ENCODE results near the gene DDIT3.
"Not testable (repeated sequence)": the region's sequence is repeated elsewhere in the genome, so short reads cannot be mapped to it uniquely, and the experiment has no call there.

Gene DDIT3

DNA sequence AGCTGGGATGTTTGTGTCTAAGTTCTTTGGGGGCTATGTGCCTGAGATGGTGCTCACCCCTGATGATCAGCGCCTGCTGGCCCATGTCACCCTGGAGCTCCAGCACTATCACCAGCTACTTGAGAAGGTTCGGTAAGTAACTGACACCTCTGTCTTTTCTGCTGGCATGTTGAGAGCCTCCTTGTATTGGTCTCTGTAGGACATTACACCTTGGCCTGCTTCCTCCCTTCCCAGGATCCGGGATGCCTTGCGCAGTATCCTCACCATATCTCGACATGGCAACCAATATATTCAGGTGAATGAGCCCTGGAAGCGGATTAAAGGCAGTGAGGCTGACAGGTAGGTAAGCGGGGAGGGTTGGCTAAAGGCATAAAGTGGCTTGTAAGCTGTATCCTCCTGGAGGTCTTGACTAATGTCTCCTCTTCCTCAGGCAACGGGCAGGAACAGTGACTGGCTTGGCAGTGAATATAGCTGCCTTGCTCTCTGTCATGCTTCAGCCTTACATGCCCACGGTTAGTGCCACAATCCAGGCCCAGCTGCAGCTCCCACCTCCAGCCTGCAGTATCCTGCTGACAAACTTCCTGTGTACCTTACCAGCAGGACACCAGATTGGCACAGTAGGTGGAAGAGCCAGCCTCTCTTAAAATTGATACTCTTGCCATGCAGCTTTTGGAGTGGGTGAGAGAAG lies 5.5 kb downstream of the DDIT3 start:
- no peak for DNase-seq
- Histone ChIP-seq H3K4me3 (ENCODE audit: low read depth, low read length) (no peak overlapping the region), H3K27ac (no peak overlapping the region), H3K36me3 (replicated peaks) (peaks cover 76% of the 10 kb centered on the region), H3K27me3 (replicated peaks) (no peaks in the 10 kb centered on the region)
- TF ChIP-seq CTCF (IDR thresholded peaks at IDR 0.05; ENCODE audit: low read depth, low read length, missing control alignments) = no peak
- in situ Hi-C loops (cut with HindIII; ENCODE audit: low pct_ligation_motif_present, low sequenced_read_pairs) = no loop called here

DNA sequence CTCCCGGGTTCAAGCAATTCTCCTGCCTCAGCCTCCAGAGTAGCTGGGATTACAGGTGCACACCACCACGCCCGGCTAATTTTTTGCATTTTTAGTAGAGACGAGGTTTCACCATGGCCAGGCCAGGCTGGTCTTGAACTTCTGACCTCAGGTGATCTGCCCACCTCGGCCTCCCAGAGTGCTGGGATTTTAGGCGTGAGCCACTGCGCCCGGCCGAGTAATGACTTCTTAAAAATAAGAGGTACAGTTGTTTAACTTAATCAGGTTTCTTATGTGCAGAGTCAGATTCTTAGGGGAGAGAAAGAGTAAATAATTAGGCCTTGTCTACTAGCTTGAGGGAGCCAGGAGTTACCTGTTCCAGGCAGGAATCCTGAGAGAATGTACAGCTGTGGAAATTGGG lies 6.1 kb downstream of the DDIT3 start:
- H3K27ac ChIP-seq; DNase-seq; in situ Hi-C loops (cut with HindIII; ENCODE audit: low pct_ligation_motif_present, low sequenced_read_pairs); H3K27me3 ChIP-seq (replicated peaks); H3K4me3 ChIP-seq (ENCODE audit: low read depth, low read length): not testable (repeated sequence)
- H3K36me3 ChIP-seq (replicated peaks) = peaks cover 80% of the 10 kb centered on the region

DNA sequence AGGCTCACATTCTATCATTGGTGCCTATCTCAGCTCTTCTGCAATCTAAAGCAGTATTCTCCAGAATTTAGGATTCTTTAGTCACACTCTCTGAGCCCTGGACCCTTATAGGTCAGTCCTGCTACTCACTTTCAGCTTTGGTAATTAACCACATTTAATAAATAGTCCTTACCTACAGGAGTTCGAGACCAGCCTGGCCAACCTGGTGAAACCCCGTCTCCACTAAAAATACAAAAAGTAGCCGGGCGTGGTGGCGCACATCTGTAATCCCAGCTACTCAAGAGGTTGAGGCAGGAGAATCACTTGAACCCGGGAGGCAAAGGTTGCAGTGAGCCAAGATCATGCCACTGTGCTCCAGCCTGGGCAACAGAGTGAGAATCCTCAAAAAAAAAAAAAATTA lies 6.6 kb downstream of the DDIT3 start:
- H3K27ac ChIP-seq; in situ Hi-C loops (cut with HindIII; ENCODE audit: low pct_ligation_motif_present, low sequenced_read_pairs); H3K4me3 ChIP-seq (ENCODE audit: low read depth, low read length); DNase-seq; H3K27me3 ChIP-seq (replicated peaks): not testable (repeated sequence)
- H3K36me3 ChIP-seq (replicated peaks) = peaks cover 78% of the 10 kb centered on the region

DNA sequence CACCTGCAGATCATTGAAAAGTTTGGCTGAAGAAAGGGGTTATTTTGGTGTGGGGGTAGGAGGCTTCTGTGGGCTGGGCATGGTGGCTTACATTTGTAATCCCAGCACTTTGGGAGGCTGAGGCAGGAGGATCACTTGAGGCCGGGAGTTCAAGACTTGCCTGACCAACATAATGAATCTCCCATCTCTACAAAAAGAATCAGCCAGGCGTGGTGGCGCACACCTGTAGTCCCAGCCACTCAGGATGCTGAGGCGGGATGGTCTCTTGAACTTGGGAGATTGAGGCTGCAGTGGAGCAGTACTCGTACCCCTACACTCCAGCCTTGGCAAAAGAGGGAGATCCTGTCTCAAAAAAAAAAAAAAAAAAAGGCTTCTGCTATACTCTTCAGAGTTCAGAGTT lies 7.0 kb downstream of the DDIT3 start:
- no peaks in the 10 kb centered on the region for H3K27me3 ChIP-seq (replicated peaks)
- H3K36me3 ChIP-seq (replicated peaks) = peaks cover 77% of the 10 kb centered on the region
- in situ Hi-C loops (cut with HindIII; ENCODE audit: low pct_ligation_motif_present, low sequenced_read_pairs) = no loop called here
- H3K27ac ChIP-seq = no peak overlapping the region
- TF ChIP-seq CTCF (IDR thresholded peaks at IDR 0.05; ENCODE audit: low read depth, low read length, missing control alignments) = no peak
- DNase-seq = no peak
- no peak overlapping the region for H3K4me3 ChIP-seq (ENCODE audit: low read depth, low read length)

- TF ChIP-seq CTCF (IDR thresholded peaks at IDR 0.05; ENCODE audit: low read depth, low read length, missing control alignments) = no peak
- no peak for DNase-seq
- Histone ChIP-seq H3K4me3 (ENCODE audit: low read depth, low read length) (no peak overlapping the region), H3K27me3 (replicated peaks) (no peaks in the 10 kb centered on the region), H3K36me3 (replicated peaks) (peaks cover 73% of the 10 kb centered on the region), H3K27ac (no peak overlapping the region)
- in situ Hi-C loops (cut with HindIII; ENCODE audit: low pct_ligation_motif_present, low sequenced_read_pairs) = no loop called here
Measured at GRCh38 chr12:57512665-57513064, 7.6 kb downstream of the DDIT3 start.

- in situ Hi-C loops (cut with HindIII; ENCODE audit: low pct_ligation_motif_present, low sequenced_read_pairs) = no loop called here
- no peak for DNase-seq
- Histone ChIP-seq H3K36me3 (replicated peaks) (peaks cover 64% of the 10 kb centered on the region), H3K27me3 (replicated peaks) (no peaks in the 10 kb centered on the region), H3K27ac (no peak overlapping the region), H3K4me3 (ENCODE audit: low read depth, low read length) (no peak overlapping the region)
- no peak for TF ChIP-seq CTCF (IDR thresholded peaks at IDR 0.05; ENCODE audit: low read depth, low read length, missing control alignments)
Measured at GRCh38 chr12:57511588-57512325, 8.6 kb downstream of the DDIT3 start.

All from brain microvascular endothelial cell (primary cell).